GM19035 (cell line): ENCODE measurements around the gene SLC35F3.
"Not testable (repeated sequence)": the region's sequence is repeated elsewhere in the genome, so short reads cannot be mapped to it uniquely, and the experiment has no call there.

ENCODE experiments used
- ATAC-seq: cut with Tn5 transposase; IDR thresholded peaks from one replicate; pipeline ENCODE4 v1.9.1; 2021; ENCODE audit not compliant: unreplicated experiment

Gene SLC35F3

DNA sequence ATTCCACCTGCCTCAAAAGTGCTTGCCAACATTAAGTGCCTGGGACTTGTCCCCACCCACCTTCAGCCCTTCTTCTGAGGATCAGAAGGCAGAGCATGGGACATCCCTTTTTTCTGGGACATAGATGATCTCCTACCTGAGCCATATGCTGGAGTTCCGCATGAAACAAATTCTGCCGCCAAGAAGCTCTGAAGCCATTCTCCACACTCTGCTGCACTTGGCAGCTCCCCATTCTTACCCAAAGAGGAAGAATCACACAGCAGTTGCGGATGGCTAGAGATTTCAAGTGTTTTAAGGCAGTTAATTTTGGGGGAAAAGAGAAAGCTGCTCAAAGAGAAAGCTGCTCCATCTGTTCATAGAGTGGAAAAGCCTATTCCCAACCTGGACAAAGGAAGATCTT lies 271.5 kb downstream of the SLC35F3 start:
- ATAC-seq: no peak

DNA sequence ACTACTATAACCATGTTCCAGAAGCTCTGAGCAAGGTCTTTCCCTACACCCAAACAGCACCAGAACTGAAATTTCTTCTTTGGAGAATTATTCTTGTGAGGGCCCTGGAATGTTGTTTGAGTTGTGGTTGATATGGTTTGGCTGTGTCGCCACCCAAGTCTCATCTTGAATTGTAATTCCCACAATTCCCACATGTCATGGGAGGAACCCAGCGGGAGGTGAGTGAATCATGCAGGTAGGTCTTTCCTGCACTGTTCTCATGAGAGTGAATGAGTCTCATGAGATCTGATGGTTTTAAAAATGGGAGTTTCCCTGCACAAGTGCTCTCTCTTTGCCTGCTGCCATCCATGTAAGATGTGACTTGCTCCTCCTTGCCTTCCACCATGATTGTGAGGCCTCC lies 272.4 kb downstream of the SLC35F3 start:
- ATAC-seq: not testable (repeated sequence)

DNA sequence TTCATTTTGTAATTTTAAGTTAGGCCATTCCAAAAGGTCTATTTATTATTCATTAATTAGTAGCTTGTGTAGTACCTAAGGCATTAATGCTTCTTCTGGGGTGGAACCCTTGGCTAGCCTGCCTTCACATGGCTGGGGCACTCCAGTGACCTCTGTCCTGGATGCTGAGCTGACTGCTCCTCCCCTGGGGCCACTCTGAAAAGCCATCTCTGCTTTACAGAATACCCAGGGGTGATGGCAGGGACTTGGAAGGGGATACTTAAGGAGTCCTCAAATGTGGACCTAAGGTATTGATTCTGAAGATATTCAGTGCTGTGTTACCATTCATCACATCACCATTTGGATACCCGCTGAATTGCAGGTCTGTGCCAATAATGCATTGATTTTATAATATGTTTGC lies 281.0 kb downstream of the SLC35F3 start:
- no peak for ATAC-seq

DNA sequence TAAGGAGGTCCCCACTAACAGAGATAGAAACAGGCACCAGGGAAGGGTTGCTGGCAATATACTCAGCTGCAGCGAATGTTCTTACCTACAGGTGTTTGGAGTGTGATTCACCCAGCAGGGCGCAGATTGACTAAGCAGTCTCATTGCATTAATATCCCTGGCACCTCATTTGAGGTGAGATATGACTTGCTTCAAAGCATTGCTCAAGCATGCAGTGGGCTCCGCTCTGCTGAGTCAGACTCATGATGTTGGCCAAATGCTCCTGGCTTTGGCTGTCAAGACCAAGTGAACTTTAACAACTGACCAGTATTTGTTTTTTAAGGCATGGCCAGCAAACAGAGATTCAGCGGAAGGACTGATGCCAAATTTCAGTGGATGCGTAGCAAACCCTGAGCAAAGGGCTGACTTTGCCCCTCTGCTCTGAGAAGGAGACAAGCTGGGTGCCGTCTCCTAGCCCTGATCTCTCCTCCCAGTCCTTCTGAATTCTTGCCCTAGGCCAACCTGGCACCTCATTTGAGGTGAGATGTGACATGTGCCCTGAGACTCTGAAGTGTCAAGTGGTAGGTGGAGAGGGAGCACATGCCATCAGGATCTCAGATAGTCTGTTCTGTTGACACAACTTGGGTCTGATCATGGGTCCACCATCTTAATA lies 281.7 kb downstream of the SLC35F3 start:
- ATAC-seq: no peak

DNA sequence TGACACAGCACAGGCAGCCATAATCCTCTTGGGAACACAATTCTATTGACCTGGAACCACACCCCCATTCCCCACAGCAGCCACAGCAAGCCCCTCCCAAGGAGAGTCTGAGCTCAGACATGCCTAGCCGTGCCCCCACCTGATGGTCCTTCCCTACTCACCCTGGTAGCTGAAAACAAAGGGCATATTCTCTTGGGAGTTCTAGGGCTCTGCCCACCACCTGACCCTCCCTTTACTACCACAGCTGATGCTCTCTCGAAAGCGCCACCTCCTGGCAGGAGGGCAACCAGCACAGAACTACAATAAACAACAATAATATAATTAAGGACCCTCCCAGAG lies 283.9 kb downstream of the SLC35F3 start:
- no peak for ATAC-seq

DNA sequence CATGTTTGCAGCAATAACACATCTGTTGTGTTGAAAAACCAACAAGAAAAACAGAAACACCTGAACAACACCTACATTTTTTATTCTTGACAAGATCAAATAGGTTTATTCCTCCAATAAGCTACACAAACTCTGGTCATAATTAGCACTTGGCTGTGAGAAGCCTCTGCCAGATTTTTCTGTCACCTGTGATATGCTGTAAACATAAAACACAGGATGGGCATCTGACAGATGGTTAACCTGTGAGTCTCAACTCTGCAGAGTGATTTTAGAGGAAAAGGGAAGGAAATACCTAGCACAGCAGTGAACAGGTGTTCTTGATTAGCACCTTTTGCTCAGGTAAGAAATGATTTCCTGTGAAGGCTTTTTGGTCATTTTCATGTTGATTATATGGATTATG lies 293.4 kb downstream of the SLC35F3 start:
- ATAC-seq: no peak

DNA sequence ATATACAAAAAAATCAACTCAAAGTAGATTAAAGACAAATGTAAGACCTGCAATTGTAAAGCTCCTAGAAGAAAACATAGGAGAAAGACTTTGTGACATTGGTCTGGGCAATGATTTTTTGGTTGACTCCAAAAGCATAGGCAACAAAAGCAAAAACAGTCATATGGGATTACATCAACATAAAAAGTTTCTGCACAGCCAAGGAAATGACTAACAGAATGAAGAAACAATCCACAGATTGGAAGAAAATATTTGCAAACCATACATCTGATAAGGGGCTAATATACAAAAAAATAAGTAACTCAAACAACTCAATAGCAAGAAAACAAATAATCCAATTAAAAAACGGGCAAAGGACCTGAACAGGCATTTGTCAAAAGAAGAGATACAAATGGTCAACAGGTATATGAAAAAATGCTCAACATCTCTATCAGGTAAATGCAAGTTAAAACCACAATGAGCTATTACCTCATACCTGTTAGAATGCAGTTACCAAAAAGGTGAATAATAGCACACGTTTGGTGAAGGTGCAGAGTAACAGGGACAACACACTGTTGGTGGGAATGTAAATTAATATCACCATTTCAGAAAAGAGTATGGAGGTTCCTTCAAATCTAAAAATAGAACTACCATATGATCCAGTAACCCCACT lies 295.1 kb downstream of the SLC35F3 start:
- ATAC-seq: no peak

DNA sequence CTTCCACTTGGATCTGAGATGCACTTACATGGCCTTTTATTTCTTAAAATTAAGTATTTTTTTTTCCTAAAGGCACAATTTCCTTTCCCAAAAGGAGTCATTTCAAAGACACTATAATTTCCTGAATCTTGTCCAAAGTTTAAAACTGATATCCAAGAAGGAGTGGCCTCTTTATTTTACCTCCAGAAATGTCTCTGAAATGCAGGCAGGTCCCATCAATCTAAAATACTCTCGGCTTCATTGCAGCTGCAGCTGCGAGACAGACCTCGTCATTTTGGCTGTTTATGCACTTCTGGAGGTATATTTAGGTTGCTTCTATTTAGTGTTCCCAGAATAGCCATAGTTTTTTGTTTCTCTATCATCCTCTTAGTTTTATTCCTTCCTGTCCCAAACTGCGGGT lies 296.1 kb downstream of the SLC35F3 start:
- ATAC-seq: no peak

DNA sequence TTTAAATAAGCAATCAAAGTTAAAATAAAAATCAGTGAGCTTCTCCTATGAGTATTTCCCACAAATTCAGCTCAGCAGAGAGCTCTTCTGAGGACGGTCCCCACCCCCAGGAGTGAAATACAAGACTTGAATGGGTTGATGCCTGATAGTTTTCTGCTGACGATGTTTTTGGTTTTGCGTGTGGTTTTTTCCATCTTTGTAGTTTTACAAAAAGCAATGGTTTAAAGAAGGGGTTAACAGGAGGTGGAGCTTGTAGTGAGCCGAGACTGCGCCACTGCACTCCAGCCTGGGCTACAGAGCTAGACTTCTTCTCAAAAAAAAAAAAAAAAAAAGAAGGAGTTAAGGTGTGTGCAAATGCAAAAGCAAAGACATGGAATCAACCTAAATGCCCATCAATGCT lies 297.1 kb downstream of the SLC35F3 start:
- no peak for ATAC-seq

DNA sequence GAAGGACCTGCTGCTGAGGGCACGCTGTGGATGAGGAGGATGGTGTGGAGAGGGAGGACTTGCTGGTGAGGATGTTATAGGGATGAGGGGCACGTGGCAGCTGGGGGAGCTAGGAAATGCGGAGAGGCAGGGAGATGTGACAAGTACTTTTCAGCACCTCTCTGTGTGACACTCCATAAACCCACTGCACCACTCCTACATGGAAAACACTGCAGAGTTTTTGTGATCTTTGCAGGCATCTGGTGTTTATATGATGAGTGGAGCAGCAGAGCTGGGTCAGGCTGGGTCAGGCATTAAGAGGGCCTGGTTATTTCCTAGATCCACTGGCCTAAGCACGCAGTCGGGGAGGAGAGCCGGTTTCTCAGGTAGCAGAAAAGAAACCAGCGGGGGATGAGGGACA lies 301.5 kb downstream of the SLC35F3 start:
- ATAC-seq: no peak

DNA sequence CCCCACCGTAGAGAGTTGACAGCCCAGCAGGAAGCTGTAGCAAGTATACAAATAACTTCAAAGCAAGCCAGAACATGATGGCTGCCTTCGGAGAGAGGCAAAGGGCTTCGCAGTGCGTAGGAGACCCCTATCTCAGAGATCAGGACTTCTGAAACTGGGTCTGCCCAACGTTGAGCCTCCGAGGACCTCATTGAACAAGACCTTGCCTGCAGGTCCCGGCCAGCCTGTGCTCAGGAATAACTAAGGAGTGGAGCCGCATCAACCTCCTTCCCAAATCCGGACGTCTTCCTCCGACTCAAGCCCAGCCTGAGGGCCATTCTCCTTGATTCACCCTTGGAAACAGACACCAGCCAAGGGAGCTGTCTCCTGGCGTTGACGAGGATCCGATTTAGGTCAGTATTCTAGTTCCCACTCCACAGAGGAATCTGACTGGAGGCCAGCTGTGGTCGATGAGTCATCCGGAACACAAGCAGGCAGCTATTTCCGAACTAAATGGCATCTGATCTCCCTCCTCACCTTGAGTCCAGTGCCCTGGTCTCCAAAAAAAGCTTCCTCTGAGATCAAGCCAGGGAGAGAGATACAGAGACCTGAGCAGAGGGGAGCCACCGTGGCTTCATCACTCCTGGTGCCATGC lies 302.3 kb downstream of the SLC35F3 start:
- no peak for ATAC-seq

DNA sequence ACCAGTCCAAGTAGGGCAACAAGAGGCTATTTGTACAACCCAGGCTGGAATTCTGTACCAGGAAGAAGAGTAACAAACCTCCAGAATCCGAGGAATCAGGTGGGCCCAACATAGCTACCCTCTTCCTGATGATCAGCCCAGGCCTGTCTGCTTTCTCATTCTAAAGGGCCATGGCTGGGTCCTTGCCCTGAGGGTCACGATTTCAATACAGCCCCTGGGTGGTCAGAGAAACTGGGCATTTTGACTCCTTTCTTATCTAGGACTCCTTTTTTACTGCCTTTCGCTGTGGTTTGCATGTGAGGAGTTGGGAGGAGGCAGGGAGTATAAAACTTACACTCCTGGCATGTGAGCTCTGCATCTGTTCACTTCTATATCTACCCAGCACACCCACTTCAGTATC lies 303.9 kb downstream of the SLC35F3 start:
- ATAC-seq: no peak

DNA sequence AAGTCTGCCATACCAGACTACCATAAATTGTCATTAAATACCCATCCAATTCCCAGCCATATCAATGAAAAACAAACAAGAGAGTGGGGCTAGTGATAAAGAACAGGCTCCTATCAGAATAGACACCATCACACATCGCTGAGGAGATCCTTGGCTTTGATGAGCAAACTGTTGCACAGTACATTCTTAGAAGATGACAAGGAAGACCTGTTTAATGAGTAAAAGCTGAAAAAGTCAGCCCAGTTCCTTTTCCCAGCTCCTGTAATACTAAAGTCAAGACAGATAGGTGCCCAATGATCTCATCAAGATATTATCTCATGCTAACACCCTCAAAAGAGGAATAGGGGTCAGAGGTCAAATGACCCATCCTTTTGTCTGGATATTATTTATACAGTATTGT lies 304.3 kb downstream of the SLC35F3 start:
- no peak for ATAC-seq

DNA sequence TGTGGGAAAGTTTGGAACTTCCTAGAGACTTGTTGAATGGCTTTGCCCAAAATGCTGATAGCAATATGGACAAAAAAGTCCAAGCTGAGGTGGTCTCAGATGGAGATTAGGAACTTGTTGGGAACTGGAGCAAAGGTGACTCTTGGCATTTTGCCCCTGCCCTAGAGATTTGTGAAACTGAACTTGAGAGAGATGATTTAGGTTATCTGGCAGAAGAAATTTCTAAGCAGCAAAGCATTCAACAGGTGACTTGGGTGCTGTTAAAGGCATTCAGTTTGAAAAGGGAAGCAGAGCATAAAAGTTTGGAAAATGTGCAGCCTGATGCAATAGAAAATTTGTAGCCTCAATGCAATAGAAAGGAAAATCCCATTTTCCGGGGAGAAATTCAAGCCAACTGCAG lies 306.0 kb downstream of the SLC35F3 start:
- ATAC-seq: not testable (repeated sequence)

DNA sequence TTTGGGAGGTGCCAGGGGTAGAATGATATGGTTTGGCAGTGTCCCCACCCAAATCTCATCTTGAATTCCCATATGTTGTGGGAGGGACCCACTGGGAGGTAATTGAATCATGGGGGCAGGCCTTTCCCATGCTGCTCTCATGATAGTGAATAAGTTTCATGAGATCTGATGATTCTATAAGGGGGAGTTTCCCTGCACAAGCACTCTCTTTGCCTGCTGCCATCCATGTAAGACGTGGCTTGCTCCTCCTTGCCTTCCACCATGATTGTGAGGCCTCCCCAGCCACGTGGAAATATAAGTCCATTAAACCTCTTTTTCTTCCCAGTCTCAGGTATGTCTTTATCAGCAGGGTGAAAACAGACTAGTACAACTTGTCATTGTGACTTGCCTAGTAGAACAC lies 307.4 kb downstream of the SLC35F3 start:
- not testable (repeated sequence) for ATAC-seq

DNA sequence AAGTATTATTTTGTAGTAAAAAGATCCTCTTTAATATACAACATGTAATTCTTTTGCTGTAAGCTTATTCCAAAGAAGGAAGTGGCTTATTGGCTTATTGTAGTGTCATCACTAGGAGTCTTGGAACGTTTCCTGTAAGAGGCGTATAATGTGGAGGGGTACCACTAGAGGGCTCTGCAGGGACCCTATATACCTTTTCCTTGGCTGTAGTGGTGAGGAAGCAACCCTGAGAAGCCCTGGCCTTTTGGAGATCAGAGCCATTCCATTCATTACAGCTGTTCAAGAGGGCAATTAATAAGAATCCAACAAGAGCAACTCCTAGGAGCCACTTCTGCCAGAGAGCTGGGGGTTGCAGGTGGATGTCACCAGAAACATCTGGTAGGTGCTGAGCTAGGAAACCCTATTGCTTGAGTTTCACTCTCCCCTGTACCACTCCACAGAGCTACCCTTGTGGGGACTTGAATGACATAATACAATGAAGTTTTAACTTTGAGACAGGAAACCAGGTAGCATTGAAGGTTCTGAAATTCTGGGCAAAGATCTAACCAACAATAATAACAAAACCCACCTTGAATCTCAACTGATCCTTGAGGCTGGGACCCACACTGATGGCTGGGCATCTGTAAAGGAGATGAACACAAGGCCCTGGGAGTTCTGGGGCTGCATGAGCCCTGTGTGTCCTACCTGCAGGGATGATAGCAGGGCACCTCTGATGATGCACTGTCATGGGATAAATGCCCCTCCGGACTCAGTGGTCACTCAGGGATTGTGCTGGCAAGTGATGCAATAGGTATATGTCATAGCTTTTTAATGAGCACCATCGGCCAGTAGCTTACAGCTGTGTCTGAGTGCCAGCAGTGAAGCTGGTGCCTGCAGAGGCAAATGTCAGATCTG lies 308.5 kb downstream of the SLC35F3 start:
- peak; percentile 46 for ATAC-seq

DNA sequence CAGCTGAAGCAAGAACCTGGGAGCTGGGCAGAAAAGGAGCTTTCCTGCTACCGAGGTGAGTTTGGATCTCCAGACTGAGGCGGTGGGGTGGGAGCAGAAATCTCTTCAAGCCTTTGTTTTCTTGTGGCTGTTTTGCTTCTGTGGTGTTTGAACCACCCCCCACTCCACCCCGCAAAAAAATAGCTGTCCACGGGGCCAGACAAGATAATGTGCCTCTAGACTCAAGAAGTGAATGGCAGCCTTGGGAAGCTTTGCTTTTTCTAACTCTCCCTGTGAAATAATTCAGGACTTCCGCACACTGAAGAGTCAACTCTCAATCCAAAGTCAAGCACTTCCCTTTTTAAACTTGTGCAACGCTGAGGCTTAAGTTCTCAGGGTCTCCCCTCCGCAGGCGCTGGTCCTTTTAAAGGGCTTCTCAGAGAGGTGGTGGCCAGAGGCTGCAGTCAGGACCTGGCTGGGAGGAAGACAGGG lies 309.2 kb downstream of the SLC35F3 start:
- ATAC-seq: no peak

DNA sequence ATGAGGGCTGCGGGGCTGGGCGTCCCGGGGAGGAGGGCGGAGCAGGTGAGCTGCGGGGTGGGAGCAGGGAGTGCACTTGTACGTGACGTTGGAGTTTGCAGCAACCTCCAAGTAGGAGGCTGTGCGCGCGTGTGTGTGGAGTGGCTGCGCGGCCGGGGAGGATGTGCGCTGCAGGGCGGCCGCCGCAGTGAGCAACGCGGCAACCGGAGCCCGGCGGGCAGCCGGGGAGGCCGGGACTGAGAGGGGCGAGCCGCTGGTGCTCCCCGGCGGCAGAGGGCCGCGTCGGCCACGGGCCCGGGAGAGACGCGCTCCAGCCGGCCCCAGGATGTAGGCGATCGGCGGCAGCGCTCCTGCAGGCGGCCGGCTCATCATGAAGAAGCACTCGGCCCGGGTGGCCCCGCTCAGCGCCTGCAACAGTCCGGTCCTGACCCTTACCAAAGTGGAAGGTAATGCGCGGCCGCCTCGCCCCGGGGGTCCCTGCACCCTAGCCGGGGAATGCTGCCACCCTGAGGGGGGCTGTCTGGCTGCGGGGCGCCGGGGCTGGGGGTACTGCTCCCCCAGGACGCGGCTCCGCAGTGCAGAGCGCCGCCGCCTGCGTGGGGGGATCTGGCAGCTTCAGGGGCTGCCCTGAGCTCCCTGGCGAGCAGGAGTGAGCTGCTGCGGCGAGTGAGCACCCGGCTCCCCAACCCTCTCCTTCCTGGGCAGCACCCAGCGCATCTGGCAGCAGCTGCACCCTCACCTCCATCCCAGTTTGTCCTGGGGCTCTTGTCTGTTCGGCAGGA lies 309.8 kb downstream of the SLC35F3 start:
- ATAC-seq: peak; percentile 45

DNA sequence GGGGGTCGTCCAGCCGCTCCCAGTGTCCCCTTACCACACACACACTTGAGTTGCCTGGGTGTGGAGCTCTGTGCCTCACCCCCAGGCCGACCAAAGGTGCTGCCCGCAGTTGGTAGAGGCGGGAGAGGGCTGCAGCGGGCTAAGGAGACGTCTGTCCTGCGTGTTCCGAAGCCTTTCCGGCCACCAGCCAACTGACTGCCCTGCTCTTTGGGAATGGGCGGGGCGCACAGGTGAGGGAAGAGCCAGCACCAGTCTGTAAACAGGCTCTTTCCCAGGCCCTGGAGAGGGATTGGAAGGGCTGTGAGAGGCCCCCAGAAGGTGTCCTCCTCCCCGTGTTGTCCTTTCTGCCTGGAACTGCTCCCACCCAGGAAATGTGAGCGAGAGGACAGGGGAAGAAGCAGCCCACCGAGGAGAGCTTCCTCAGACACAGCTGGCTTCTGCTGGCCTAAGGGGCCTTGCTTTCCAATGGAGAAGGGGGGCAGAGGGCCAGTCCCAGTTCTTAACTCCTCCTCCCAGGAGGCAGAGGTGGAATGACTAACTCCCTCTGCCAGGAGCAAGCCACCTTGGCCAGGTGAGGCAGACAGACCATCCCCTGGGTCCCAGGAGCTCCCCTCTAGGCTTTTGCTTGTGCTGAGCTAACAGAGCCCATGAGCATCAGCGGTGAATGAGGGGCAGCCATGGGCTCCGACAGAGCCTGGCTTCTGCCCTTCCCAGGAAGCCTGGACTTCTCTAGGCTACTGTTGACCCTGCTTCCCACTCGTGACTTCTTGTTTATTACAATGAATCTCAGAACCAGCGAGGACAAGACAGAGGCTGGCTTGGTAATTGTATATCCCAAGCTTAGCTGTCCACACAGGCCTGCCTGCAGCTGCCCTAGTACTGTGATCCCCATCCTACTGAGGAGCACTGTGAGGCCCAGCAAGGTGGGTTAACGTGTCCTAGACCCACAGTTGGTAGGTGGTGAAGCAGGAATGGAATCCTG lies 310.7 kb downstream of the SLC35F3 start:
- no peak for ATAC-seq
